Heart left ventricle (tissue), 13 donors: ENCODE results near the gene PLPP1.

Experiments used
- CTCF ChIP-seq, 12 donors: fragments of 200-600 bp; sonication (generic) in 4 of 12; IDR thresholded peaks; one replicate each; pipeline versions ENCODE4 v1.5.0 to v1.8.0; 2018 to 2022; ENCODE audit warnings: antibody characterized with exemption in 12 of 12, mild to moderate bottlenecking in 5 of 12
- POLR2A ChIP-seq, 2 donors: fragments of 450-650 bp; IDR thresholded peaks; one replicate each; pipeline ENCODE4 v1.6.1; 2017; ENCODE audit warnings: antibody characterized with exemption in 2 of 2, mild to moderate bottlenecking in 2 of 2, moderate library complexity in 2 of 2
- donor health status: ischemic (EF 13 %, LVEDD 7.1; RV severe dilation, severe dysfunction).
- donor health status: DM: no; HTN: yes; CAD: no.
- donor health status: DM: no; HTN: no; CAD: no.
- donor health status: ischemic (EF 25% LVEDD 6.9; RV normal size, moderate dysfunction).
- donor health status: ischemic (EF 25% LVEDD 5.7; RV mildly dilated, moderate dysfunction).
- donor health status: ischemic (EF 35%, LVEDD 5.7; RV mildly dilated, moderate dysfunction).
- donor health status: nonischemic (EF 11% LVEDD 7.7; RV severe dilation, severe dysfunction).
- donor health status: DM: yes; HTN: yes; CAD: no.
- donor health status: PGD.
- donor health status: ischemic (EF 29% LVEDD 5.4; RV normal size, mild dysfunction).
- donor health status: nonischemic (EF 23%, LVEDD 6.1; RV moderate dilation, normal function).

DNA sequence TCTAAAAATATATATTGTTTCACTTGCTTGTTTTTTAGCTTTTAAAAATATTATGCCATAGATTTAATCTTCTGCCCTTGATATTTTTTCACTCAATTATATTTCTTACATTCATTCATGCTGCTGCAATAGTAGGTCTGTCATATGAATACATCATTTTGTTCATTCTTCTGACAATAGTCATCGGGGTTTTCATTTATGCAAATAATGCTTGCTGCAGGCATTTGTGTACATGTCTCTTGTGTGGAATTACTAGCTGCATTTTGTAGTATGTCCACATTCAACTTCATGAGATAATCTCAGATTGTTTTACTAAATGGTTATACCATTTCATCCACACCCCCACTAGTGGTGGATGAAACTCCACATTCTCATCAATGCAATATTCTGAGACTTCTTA is 5.3 kb upstream of the PLPP1 start:
- TF ChIP-seq CTCF (IDR thresholded peaks at IDR 0.05) (no peak), POLR2A (IDR thresholded peaks at IDR 0.05) (no peak)
